HEK293 (cell line): ENCODE measurements around the gene STXBP3.

ENCODE experiments used
- CTCF ChIA-PET: fragments of 350-600 bp; formaldehyde crosslinking; extraction: SDS; loops from one replicate; lab custom pipeline; 2021; ENCODE audit warnings: antibody characterized with exemption; lab: Yijun Ruan, JAX
- POLR2A ChIA-PET: fragments of 300-600 bp; formaldehyde crosslinking; extraction: SDS; loops from one replicate; lab custom pipeline; 2020; ENCODE audit warnings: antibody characterized with exemption, inconsistent platforms; lab: Yijun Ruan, JAX
- H3K27ac ChIP-seq: fragments of 200-500 bp; sonication (Bioruptor generic); 2 replicates; pipeline ENCODE4 v1.5.1; 2014; ENCODE audit warnings: low read depth, low read length, control low read depth, inconsistent platforms; ENCODE audit errors: extremely low read depth
- H3K36me3 ChIP-seq, 2 experiments: fragments of 200-500 bp in 1 of 2; sonication (Bioruptor generic) in 1 of 2; 1 replicate in 1 of 2; 2 replicates in 1 of 2; pipeline ENCODE4 v1.5.1; 2014 to 2017; ENCODE audit warnings: inconsistent platforms in 2 of 2, low read length in 2 of 2; ENCODE audit not compliant: control insufficient read depth in 2 of 2, insufficient read depth in 1 of 2
- H3K4me1 ChIP-seq: fragments of 200-500 bp; sonication (Bioruptor generic); 2 replicates; pipeline ENCODE4 v1.5.1; 2014; ENCODE audit warnings: mild to moderate bottlenecking, low read length, inconsistent platforms; ENCODE audit not compliant: control insufficient read depth, insufficient read depth
- H3K4me3 ChIP-seq: 2 replicates; pipeline ENCODE4 v1.5.1; 2011; ENCODE audit warnings: low read depth, mild to moderate bottlenecking, control low read depth, low read length, moderate library complexity
- H3K9me3 ChIP-seq: fragments of 200-500 bp; sonication (Bioruptor generic); 2 replicates; pipeline ENCODE4 v1.5.1; 2014; ENCODE audit warnings: low read depth, low read length, inconsistent platforms; ENCODE audit not compliant: control insufficient read depth, insufficient read depth
- EGR2 ChIP-seq: fragments of 450-650 bp; formaldehyde crosslinking; IDR thresholded peaks from 2 replicates; pipeline ENCODE4 v1.5.1; 2016; ENCODE audit warnings: low read depth, missing biosample characterization, missing genetic modification characterization
- GLI2 ChIP-seq: fragments of 450-650 bp; formaldehyde crosslinking; IDR thresholded peaks from 2 replicates; pipeline ENCODE4; 2017; ENCODE audit warnings: missing biosample characterization, missing genetic modification characterization, low read depth, borderline replicate concordance
- KLF8 ChIP-seq: fragments of 450-650 bp; formaldehyde crosslinking; IDR thresholded peaks from 2 replicates; pipeline ENCODE4 v1.5.1; 2016; ENCODE audit warnings: missing biosample characterization, missing genetic modification characterization
- SCRT1 ChIP-seq: fragments of 450-650 bp; formaldehyde crosslinking; IDR thresholded peaks from 2 replicates; pipeline ENCODE4 v1.5.1; 2016; ENCODE audit warnings: missing biosample characterization, missing genetic modification characterization, borderline replicate concordance
- TSHZ1 ChIP-seq: fragments of 450-650 bp; formaldehyde crosslinking; IDR thresholded peaks from 2 replicates; pipeline ENCODE4 v1.5.1; 2016; ENCODE audit warnings: missing biosample characterization, missing genetic modification characterization, borderline replicate concordance
- YY2 ChIP-seq: fragments of 450-650 bp; formaldehyde crosslinking; IDR thresholded peaks from 2 replicates; pipeline ENCODE4 v1.5.1; 2016; ENCODE audit warnings: missing biosample characterization, missing genetic modification characterization
- ZBTB10 ChIP-seq: fragments of 450-650 bp; formaldehyde crosslinking; IDR thresholded peaks from 2 replicates; pipeline ENCODE4 v1.5.1; 2016; ENCODE audit warnings: missing biosample characterization, missing genetic modification characterization
- ZFP37 ChIP-seq: fragments of 450-650 bp; formaldehyde crosslinking; IDR thresholded peaks from 2 replicates; pipeline ENCODE4 v1.5.1; 2016; ENCODE audit warnings: missing biosample characterization, missing genetic modification characterization
- ZNF223 ChIP-seq: fragments of 450-650 bp; formaldehyde crosslinking; IDR thresholded peaks from 2 replicates; pipeline ENCODE4 v1.5.1; 2016; ENCODE audit warnings: missing biosample characterization, missing genetic modification characterization
- ZNF394 ChIP-seq: fragments of 450-650 bp; formaldehyde crosslinking; IDR thresholded peaks from 2 replicates; pipeline ENCODE4 v1.5.1; 2016; ENCODE audit warnings: missing biosample characterization, missing genetic modification characterization, mild to moderate bottlenecking, moderate library complexity, borderline replicate concordance
- ZNF48 ChIP-seq: fragments of 450-650 bp; formaldehyde crosslinking; IDR thresholded peaks from 2 replicates; pipeline ENCODE4 v1.5.1; 2016; ENCODE audit warnings: missing biosample characterization, missing genetic modification characterization
- ZNF521 ChIP-seq: fragments of 450-650 bp; formaldehyde crosslinking; IDR thresholded peaks from 2 replicates; pipeline ENCODE4 v1.5.1; 2017; ENCODE audit warnings: missing biosample characterization, mild to moderate bottlenecking, missing genetic modification characterization
- ZNF529 ChIP-seq: fragments of 450-650 bp; formaldehyde crosslinking; IDR thresholded peaks from 2 replicates; pipeline ENCODE4 v1.5.1; 2017; ENCODE audit warnings: missing genetic modification characterization, missing biosample characterization; ENCODE audit not compliant: insufficient replicate concordance
- ZNF558 ChIP-seq: fragments of 450-650 bp; formaldehyde crosslinking; IDR thresholded peaks from 2 replicates; pipeline ENCODE4 v1.5.1; 2016; ENCODE audit warnings: missing biosample characterization, missing genetic modification characterization
- ZNF560 ChIP-seq: fragments of 450-650 bp; formaldehyde crosslinking; IDR thresholded peaks from 2 replicates; pipeline ENCODE4 v1.5.1; 2017; ENCODE audit warnings: missing biosample characterization, missing genetic modification characterization, borderline replicate concordance
- ZNF561 ChIP-seq: fragments of 450-650 bp; IDR thresholded peaks from 2 replicates; pipeline ENCODE4 v1.5.1; 2018; ENCODE audit warnings: missing biosample characterization, missing genetic modification characterization, borderline replicate concordance
- ZNF645 ChIP-seq: fragments of 450-650 bp; formaldehyde crosslinking; IDR thresholded peaks from 2 replicates; pipeline ENCODE4; 2016; ENCODE audit warnings: missing biosample characterization, missing genetic modification characterization
- ZNF664 ChIP-seq: fragments of 450-650 bp; formaldehyde crosslinking; IDR thresholded peaks from 2 replicates; pipeline ENCODE4 v1.5.1; 2016; ENCODE audit warnings: missing biosample characterization, missing genetic modification characterization

STXBP3 gene

GRCh38 chr1:108801101-108801500, 54.6 kb downstream of the STXBP3 start:
- H3K4me1 ChIP-seq = no peaks in the 10 kb centered on the region
- CTCF ChIA-PET = interaction anchor here (0.7 kb wide), 1 partner anchor 226 kb away, joined by 3 read pairs; no protein-coding TSS in a partner anchor
- H3K36me3 ChIP-seq = peaks cover 39 to 61% of the 10 kb centered on the region in 2 experiments
- H3K27ac ChIP-seq = no peak overlapping the region
- TF ChIP-seq YY2 (tag by site-specific recombination) (no peak), GLI2 (tag by site-specific recombination) (no peak), ZNF394 (tag by site-specific recombination) (no peak), ZNF664 (tag by site-specific recombination) (no peak), ZBTB10 (tag by site-specific recombination) (no peak), ZNF48 (tag by site-specific recombination) (no peak), SCRT1 (no peak), ZNF223 (no peak), ZNF561 (tag by site-specific recombination) (no peak), ZNF521 (tag by site-specific recombination) (no peak), ZNF560 (no peak), ZFP37 (tag by site-specific recombination) (no peak), ZNF558 (tag by site-specific recombination) (no peak), KLF8 (tag by site-specific recombination) (no peak), TSHZ1 (tag by site-specific recombination) (no peak)
- TF ChIP-seq, all 188 proteins: peak for 0
- H3K9me3 ChIP-seq = no peaks in the 10 kb centered on the region
- no peak overlapping the region for H3K4me3 ChIP-seq
- POLR2A ChIA-PET = no interaction called here

GRCh38 chr1:108803548-108803947, 57.1 kb downstream of the STXBP3 start:
- H3K4me3 ChIP-seq = no peak overlapping the region
- TF ChIP-seq ZBTB10 (tag by site-specific recombination) = no peak
- no peak for TF ChIP-seq ZNF394 (tag by site-specific recombination)
- no peak for TF ChIP-seq ZNF645 (tag by site-specific recombination)
- TF ChIP-seq ZNF529 (tag by site-specific recombination) = no peak
- no peak for TF ChIP-seq EGR2 (tag by site-specific recombination)
- TF ChIP-seq ZFP37 (tag by site-specific recombination) = no peak
- TF ChIP-seq, all 188 proteins: peak for 0
- Histone ChIP-seq H3K9me3 (no peaks in the 10 kb centered on the region), H3K4me1 (no peaks in the 10 kb centered on the region), H3K27ac (no peak overlapping the region), H3K36me3 (peaks cover 32 to 64% of the 10 kb centered on the region in 2 experiments)
- ChIA-PET POLR2A (no interaction called here), CTCF (no interaction called here)
